GM21619 (cell line): ENCODE results near the gene ZBTB7B.

Experiments
- ATAC-seq: cut with Tn5 transposase; IDR thresholded peaks from one replicate; pipeline ENCODE4 v1.9.1; 2021; ENCODE audit not compliant: unreplicated experiment

Gene ZBTB7B

DNA sequence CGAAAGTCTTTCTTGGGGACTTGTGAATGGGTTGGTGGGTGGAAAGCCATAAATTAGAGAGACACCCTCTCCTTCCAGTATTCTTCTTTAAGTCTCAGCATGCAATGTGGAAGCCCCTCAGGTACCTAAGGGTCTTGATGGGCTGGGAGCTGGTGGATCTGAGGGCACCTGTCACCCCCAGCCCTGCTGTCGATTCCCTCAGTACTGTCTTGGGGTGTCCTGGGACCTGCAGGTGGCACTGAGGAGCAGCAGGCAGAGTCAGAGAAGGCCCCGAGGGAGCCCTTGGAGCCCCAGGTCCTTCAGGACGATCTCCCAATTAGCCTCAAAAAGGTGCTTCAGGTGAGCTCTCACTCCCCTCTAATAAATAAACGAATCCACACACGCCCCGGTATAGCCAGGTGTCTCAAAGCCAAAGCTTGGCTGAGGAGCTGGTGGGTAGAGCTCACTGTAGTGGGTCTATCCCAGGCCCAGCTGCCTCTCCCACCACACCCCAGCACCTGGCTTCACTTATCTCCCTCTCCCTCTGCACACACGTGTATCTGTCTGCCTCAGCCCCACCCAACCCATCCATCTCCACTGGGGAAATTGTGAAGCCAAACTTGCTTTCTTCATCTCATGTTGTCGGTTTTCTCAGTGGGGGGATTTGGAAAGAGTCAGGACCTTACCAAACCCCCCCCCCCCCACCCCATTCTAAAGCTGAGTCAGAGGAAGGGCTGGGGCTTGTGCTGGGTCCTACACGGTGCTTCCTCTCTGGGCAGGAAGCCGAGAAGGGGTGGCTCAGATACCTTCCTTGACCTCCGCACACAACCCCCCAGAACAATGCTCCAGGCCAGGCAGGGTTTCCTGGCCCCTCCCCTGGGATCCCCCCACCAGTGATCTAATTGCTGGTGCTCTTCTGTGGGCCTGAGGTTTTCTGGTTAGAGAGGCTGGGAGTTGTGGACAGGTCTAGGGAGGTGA lies 50.1 kb downstream of the ZBTB7B start:
- ATAC-seq: no peak

- no peak for ATAC-seq
These were observed 51.0 kb downstream of the ZBTB7B start for GRCh38 chr1:155053531-155054105.

- ATAC-seq: no peak
These were observed 54.5 kb downstream of the ZBTB7B start for GRCh38 chr1:155057104-155057503.

- no peak for ATAC-seq
These were observed 55.2 kb downstream of the ZBTB7B start for GRCh38 chr1:155057788-155058211.

GRCh38 chr1:155060736-155061135 lies 58.1 kb downstream of the ZBTB7B start:
- no peak for ATAC-seq

GRCh38 chr1:155061381-155062150 lies 59.0 kb downstream of the ZBTB7B start:
- peak; percentile 42 for ATAC-seq

DNA sequence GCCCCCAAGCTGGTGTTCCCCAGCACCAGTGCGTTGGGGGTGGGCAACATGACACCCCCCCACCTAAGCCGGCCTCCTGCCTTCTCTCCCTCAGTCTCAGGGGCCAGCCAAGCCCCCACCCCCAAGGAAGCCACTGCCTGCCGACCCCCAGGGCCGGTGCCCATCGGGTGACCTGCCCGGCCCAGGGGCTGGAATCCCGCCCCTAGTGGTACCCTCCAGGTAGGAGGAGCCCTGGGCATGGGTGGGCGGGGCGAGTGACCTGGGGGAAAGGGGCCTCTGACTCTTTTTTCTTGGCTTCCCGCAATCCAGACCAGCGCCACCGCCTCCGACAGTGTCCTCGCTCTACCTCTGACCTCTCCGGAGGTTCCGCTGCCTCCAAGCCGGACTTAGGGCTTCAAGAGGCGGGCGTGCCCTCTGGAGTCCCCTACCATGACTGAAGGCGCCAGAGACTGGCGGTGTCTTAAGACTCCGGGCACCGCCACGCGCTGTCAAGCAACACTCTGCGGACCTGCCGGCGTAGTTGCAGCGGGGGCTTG lies 59.6 kb downstream of the ZBTB7B start:
- no peak for ATAC-seq

DNA sequence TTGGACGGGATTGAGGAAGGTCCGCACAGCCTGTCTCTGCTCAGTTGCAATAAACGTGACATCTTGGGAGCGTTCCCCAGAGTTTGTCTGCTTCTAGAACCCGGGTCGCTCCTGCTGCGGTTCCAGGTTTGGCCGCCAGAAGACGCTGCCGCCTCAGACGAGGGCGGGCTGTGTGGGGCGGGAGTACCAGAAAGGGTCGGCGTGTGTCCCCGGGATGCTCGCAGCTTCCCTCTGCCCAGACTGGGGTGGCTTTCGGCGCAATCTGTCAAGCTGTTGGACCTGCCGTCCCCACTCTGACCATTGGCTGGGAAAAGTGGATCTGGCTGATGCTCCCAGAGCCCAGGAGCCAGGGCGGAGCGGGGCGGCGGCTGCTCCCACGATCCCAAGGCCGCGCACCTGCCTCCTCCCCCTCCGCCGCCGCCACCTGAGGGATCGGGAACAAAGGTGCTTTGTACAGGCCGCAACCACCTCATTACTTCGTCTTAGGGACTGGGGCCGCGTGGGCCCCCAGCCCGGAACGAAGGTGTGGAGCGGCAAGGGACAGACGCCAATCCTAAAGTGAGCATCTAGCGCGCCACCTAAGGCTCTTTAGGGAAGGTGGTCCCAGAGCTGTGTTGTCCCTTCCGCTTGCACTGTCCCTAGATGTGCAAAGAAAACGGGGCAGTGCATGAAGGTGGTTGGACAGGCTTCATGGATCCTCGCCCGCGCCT lies 60.3 kb downstream of the ZBTB7B start:
- no peak for ATAC-seq

DNA sequence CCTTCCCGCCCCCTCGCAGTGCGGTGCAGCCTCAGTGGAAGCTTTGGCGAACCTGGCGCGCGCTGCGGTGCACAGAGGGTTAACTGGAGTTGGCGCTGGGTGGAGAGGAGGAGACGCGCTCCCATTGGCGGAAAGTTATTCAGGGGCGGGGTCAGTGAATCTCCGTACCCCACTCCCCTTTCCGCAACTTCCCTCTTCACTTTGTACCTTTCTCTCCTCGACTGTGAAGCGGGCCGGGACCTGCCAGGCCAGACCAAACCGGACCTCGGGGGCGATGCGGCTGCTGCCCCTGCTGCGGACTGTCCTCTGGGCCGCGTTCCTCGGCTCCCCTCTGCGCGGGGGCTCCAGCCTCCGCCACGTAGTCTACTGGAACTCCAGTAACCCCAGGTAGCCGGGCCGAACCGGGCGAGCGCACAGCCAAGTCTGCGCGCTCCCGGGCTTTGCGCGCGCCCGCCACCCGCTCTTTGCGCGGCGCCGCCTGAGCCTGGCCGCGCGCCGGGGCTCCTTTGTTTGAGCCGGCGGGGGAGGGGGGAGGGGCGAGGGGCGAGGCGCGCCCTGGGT lies 61.0 kb downstream of the ZBTB7B start, which contains the start of gene EFNA4:
Gene EFNA4, plus strand, starts transcription at position 191 of the 561 bp plus-strand sequence. Its CDS starts 84 bp downstream, at position 275.
- ATAC-seq: peak; percentile 64

- no peak for ATAC-seq
These were observed 61.7 kb downstream of the ZBTB7B start for GRCh38 chr1:155064111-155064831.

- no peak for ATAC-seq
These were observed 62.3 kb downstream of the ZBTB7B start for GRCh38 chr1:155064832-155065429.

DNA sequence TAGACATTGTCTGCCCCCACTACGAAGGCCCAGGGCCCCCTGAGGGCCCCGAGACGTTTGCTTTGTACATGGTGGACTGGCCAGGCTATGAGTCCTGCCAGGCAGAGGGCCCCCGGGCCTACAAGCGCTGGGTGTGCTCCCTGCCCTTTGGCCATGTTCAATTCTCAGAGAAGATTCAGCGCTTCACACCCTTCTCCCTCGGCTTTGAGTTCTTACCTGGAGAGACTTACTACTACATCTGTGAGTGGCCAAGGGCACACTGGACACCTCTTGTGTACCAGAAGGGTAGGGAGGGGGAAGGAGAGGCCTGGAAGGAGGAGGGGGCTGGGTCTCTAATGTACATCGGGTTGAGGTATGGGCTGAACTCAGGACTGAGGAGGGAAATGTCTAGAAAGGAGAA lies 64.2 kb downstream of the ZBTB7B start:
- ATAC-seq: no peak
